ENCODE measurements around the gene MRPL41. TPM values are rescaled to one million over a fixed set of nuclear protein-coding genes. Genes with fewer than 3 reads are reported as not detected.
"Not testable (repeated sequence)": the region's sequence is repeated elsewhere in the genome, so short reads cannot be mapped to it uniquely, and the experiment has no call there.

MRPL41 gene
- total and polyA plus RNA-seq, 2 donors from 2014 or later: 47.3 to 150 TPM

- intact Hi-C loops (cut with DNase I): no loop called here
- no peak for TF ChIP-seq CTCF (IDR thresholded peaks at IDR 0.05; ENCODE audit: borderline replicate concordance, extremely low read depth, insufficient read depth)
- H3K27me3 ChIP-seq (ENCODE audit: control insufficient read depth, insufficient read depth, low read length): no peaks in the 10 kb centered on the region
- peak; percentile 90 to 96 (median 95) for DNase-seq
- H3K27ac ChIP-seq (ENCODE audit: low read depth in 2 of 2, low read length in 2 of 2): no peak within 1 kb of the TSS
- no peaks in the 10 kb centered on the region for H3K9me3 ChIP-seq (ENCODE audit: control insufficient read depth in 2 of 3, insufficient read depth in 1 of 3, low read length in 3 of 3)
- H3K4me3 ChIP-seq (ENCODE audit: low read length in 3 of 3): peak within 1 kb of the TSS; percentile 57 to 68 (median 67)
- H3K9ac ChIP-seq (ENCODE audit: low read length in 3 of 3): peak within 1 kb of the TSS; percentile 10 to 67 (median 60)
- FAIRE-seq: no peak
- H3K4me1 ChIP-seq (ENCODE audit: control insufficient read depth in 2 of 3, insufficient read depth in 2 of 3, low read depth in 1 of 3, low read length in 3 of 3): peaks cover 0 to 10% (median 4%) of the 10 kb centered on the region in 3 donors
- peaks cover 0 to 18% (median 0%) of the 10 kb centered on the region in 3 donors for H3K36me3 ChIP-seq (ENCODE audit: control insufficient read depth in 2 of 3, insufficient read depth in 3 of 3, low read length in 3 of 3)
Observed at GRCh38 chr9:137590469-137591383, 39.0 kb downstream of the MRPL41 start, which contains the start of gene ZMYND19. ZMYND19 (minus strand) TSS chr9:137590512; CDS start chr9:137590263, 249 bp downstream.

- no peak overlapping the region for H3K4me3 ChIP-seq (ENCODE audit: low read length in 3 of 3)
- H3K4me1 ChIP-seq (ENCODE audit: control insufficient read depth in 2 of 3, insufficient read depth in 2 of 3, low read depth in 1 of 3, low read length in 3 of 3): peaks cover 0 to 10% (median 4%) of the 10 kb centered on the region in 3 donors
- no peak for TF ChIP-seq CTCF (IDR thresholded peaks at IDR 0.05; ENCODE audit: borderline replicate concordance, extremely low read depth, insufficient read depth)
- H3K27ac ChIP-seq (ENCODE audit: low read depth in 2 of 2, low read length in 2 of 2): no peak overlapping the region
- no peak overlapping the region for H3K9ac ChIP-seq (ENCODE audit: low read length in 3 of 3)
- no peaks in the 10 kb centered on the region for H3K9me3 ChIP-seq (ENCODE audit: control insufficient read depth in 2 of 3, insufficient read depth in 1 of 3, low read length in 3 of 3)
- H3K36me3 ChIP-seq (ENCODE audit: control insufficient read depth in 2 of 3, insufficient read depth in 3 of 3, low read length in 3 of 3): peaks cover 0 to 5% (median 0%) of the 10 kb centered on the region in 3 donors
- intact Hi-C loops (cut with DNase I): no loop called here
- no peak for DNase-seq
- no peak for FAIRE-seq
- H3K27me3 ChIP-seq (ENCODE audit: control insufficient read depth, insufficient read depth, low read length): no peaks in the 10 kb centered on the region
Observed at GRCh38 chr9:137592767-137593166, 41.1 kb downstream of the MRPL41 start.

GRCh38 chr9:137593176-137593575 is 41.5 kb downstream of the MRPL41 start:
- H3K4me3 ChIP-seq (ENCODE audit: low read length in 3 of 3): no peak overlapping the region
- DNase-seq (no peak), FAIRE-seq (no peak)
- no peak overlapping the region for H3K27ac ChIP-seq (ENCODE audit: low read depth in 2 of 2, low read length in 2 of 2)
- intact Hi-C loops (cut with DNase I): no loop called here
- TF ChIP-seq CTCF (IDR thresholded peaks at IDR 0.05; ENCODE audit: borderline replicate concordance, extremely low read depth, insufficient read depth): no peak
- peaks cover 0 to under 1% (median 0%) of the 10 kb centered on the region in 3 donors for H3K36me3 ChIP-seq (ENCODE audit: control insufficient read depth in 2 of 3, insufficient read depth in 3 of 3, low read length in 3 of 3)
- H3K9me3 ChIP-seq (ENCODE audit: control insufficient read depth in 2 of 3, insufficient read depth in 1 of 3, low read length in 3 of 3): no peaks in the 10 kb centered on the region
- no peaks in the 10 kb centered on the region for H3K27me3 ChIP-seq (ENCODE audit: control insufficient read depth, insufficient read depth, low read length)
- H3K9ac ChIP-seq (ENCODE audit: low read length in 3 of 3): no peak overlapping the region
- H3K4me1 ChIP-seq (ENCODE audit: control insufficient read depth in 2 of 3, insufficient read depth in 2 of 3, low read depth in 1 of 3, low read length in 3 of 3): peaks cover 0 to 10% (median 4%) of the 10 kb centered on the region in 3 donors

- H3K27ac ChIP-seq (ENCODE audit: low read depth in 2 of 2, low read length in 2 of 2); intact Hi-C loops (cut with DNase I); FAIRE-seq; H3K4me3 ChIP-seq (ENCODE audit: low read length in 3 of 3); H3K9ac ChIP-seq (ENCODE audit: low read length in 3 of 3); H3K27me3 ChIP-seq (ENCODE audit: control insufficient read depth, insufficient read depth, low read length); H3K4me1 ChIP-seq (ENCODE audit: control insufficient read depth in 2 of 3, insufficient read depth in 2 of 3, low read depth in 1 of 3, low read length in 3 of 3); H3K36me3 ChIP-seq (ENCODE audit: control insufficient read depth in 2 of 3, insufficient read depth in 3 of 3, low read length in 3 of 3); DNase-seq; H3K9me3 ChIP-seq (ENCODE audit: control insufficient read depth in 2 of 3, insufficient read depth in 1 of 3, low read length in 3 of 3): not testable (repeated sequence)
Observed at GRCh38 chr9:137596577-137596976, 44.9 kb downstream of the MRPL41 start.

All from kidney (tissue), 14 donors.